Measurements from ENCODE around the gene AGXT2. TPM values are rescaled to one million over a fixed set of nuclear protein-coding genes. Genes with fewer than 3 reads are reported as not detected.

The AGXT2 gene
- total and polyA plus RNA-seq, 10 of the 15 experiments (the other 5 are each of a cell fraction or from before 2014, with no cell fraction given), result not detected

GRCh38 chr5:34970552-34970951 lies 77.2 kb downstream of the AGXT2 start:
- BruUV-seq (replicated peaks), result no TSS peak
- WGBS (ENCODE audit: insufficient coverage, insufficient replicate concordance, low lambda C conversion rate, missing lambda C conversion rate), result 25% methylated on average over 1 of the region's 1 CpG
- H3K4me2 ChIP-seq (ENCODE audit: control insufficient read depth, insufficient read depth), result no peak overlapping the region
- POLR2A ChIA-PET, result no interaction called here
- FAIRE-seq, result no peak
- SMC1A ChIA-PET (ENCODE audit: uncharacterized antibody, unreplicated experiment), result interaction anchor here (1.0 to 1.2 kb wide), 2 partner anchors 12 to 77 kb away, joined by 3 read pairs; partner anchors contain the start of gene AGXT2
- intact Hi-C loops (cut with micrococcal nuclease; ENCODE audit: unreplicated experiment) (no loop called here), in situ Hi-C loops (cut with MboI) (no loop called here)
- ATAC-seq, result peak; percentile 74
- H2AFZ ChIP-seq (ENCODE audit: control insufficient read depth, low read depth, low read length), result no peak overlapping the region
- H3K36me3 ChIP-seq (ENCODE audit: control insufficient read depth in 2 of 2, insufficient read depth in 2 of 2, low read length in 1 of 2), result no peaks in the 10 kb centered on the region; a peak in 1 of 4 replicates
- no peak overlapping the region for H3K9ac ChIP-seq (ENCODE audit: control insufficient read depth, insufficient read depth, low read length)
- H3K27ac ChIP-seq (ENCODE audit: control insufficient read depth, insufficient read depth), result no peak overlapping the region
- H4K20me1 ChIP-seq (ENCODE audit: control insufficient read depth, insufficient read depth), result no peaks in the 10 kb centered on the region
- H3K79me2 ChIP-seq (ENCODE audit: control insufficient read depth, insufficient read depth, low read length), result no peaks in the 10 kb centered on the region
- H3K27me3 ChIP-seq (replicated peaks in 1 of 2; ENCODE audit: control insufficient read depth in 2 of 2, insufficient read depth in 2 of 2, low read length in 1 of 2), result no peaks in the 10 kb centered on the region
- RAD21 ChIA-PET (ENCODE audit: unreplicated experiment), result no interaction called here
- CTCF ChIA-PET, result interaction anchor here (0.8 to 3.9 kb wide), 3 partner anchors 13 to 78 kb away, joined by 3 to 20 read pairs (median 6); no protein-coding TSS in a partner anchor
- no peaks in the 10 kb centered on the region; the same call in 2 of the 3 replicates for H3K9me3 ChIP-seq (replicated peaks; ENCODE audit: control insufficient read depth, insufficient read depth, low read length)
- DNase-seq (ENCODE audit: low read depth, low spot score), result no peak
- H3K4me1 ChIP-seq (ENCODE audit: control insufficient read depth, insufficient read depth, low read length), result no peaks in the 10 kb centered on the region
- no peak overlapping the region for H3K4me3 ChIP-seq
- TF ChIP-seq SP1 (IDR thresholded peaks at IDR 0.05; ENCODE audit: low read depth, low read length) (no peak), PML (IDR thresholded peaks at IDR 0.05; ENCODE audit: low read length) (no peak), NFIC (IDR thresholded peaks at IDR 0.05; ENCODE audit: low read depth, low read length) (0 out of 2 replicates have a peak, but pooled peaks have one; percentile 37), IRF4 (IDR thresholded peaks at IDR 0.05; ENCODE audit: low read depth, low read length) (no peak), CUX1 (IDR thresholded peaks at IDR 0.05; ENCODE audit: insufficient replicate concordance, low read depth, low read length) (no peak), IKZF1 (conservative IDR thresholded peaks at IDR 0.05) (peak; percentile 75), IKZF2 (IDR thresholded peaks at IDR 0.05) (peak; percentile 68 to 71), MEF2B (IDR thresholded peaks at IDR 0.05; ENCODE audit: partially characterized antibody, poor library complexity, severe bottlenecking) (peak; percentile 40), GATAD2B (conservative IDR thresholded peaks at IDR 0.05; ENCODE audit: low read depth) (0 out of 2 replicates have a peak, but pooled peaks have one; percentile 17), RELA (IDR thresholded peaks at IDR 0.05; ENCODE audit: borderline replicate concordance, partially characterized antibody) (peak; percentile 76), POU2F2 (IDR thresholded peaks at IDR 0.05; ENCODE audit: borderline replicate concordance, low read depth, low read length) (no peak), HDAC6 (IDR thresholded peaks at IDR 0.05; ENCODE audit: unreplicated experiment) (no peak), ZZZ3 (IDR thresholded peaks at IDR 0.05; ENCODE audit: control insufficient read depth, insufficient read length, low read depth) (no peak)
- TF ChIP-seq, protein P1, sequence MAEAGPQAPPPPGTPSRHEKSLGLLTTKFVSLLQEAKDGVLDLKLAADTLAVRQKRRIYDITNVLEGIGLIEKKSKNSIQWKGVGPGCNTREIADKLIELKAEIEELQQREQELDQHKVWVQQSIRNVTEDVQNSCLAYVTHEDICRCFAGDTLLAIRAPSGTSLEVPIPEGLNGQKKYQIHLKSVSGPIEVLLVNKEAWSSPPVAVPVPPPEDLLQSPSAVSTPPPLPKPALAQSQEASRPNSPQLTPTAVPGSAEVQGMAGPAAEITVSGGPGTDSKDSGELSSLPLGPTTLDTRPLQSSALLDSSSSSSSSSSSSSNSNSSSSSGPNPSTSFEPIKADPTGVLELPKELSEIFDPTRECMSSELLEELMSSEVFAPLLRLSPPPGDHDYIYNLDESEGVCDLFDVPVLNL (IDR thresholded peaks at IDR 0.05; ENCODE audit: low read depth, low read length), result no peak
- TF ChIP-seq, protein P2, sequence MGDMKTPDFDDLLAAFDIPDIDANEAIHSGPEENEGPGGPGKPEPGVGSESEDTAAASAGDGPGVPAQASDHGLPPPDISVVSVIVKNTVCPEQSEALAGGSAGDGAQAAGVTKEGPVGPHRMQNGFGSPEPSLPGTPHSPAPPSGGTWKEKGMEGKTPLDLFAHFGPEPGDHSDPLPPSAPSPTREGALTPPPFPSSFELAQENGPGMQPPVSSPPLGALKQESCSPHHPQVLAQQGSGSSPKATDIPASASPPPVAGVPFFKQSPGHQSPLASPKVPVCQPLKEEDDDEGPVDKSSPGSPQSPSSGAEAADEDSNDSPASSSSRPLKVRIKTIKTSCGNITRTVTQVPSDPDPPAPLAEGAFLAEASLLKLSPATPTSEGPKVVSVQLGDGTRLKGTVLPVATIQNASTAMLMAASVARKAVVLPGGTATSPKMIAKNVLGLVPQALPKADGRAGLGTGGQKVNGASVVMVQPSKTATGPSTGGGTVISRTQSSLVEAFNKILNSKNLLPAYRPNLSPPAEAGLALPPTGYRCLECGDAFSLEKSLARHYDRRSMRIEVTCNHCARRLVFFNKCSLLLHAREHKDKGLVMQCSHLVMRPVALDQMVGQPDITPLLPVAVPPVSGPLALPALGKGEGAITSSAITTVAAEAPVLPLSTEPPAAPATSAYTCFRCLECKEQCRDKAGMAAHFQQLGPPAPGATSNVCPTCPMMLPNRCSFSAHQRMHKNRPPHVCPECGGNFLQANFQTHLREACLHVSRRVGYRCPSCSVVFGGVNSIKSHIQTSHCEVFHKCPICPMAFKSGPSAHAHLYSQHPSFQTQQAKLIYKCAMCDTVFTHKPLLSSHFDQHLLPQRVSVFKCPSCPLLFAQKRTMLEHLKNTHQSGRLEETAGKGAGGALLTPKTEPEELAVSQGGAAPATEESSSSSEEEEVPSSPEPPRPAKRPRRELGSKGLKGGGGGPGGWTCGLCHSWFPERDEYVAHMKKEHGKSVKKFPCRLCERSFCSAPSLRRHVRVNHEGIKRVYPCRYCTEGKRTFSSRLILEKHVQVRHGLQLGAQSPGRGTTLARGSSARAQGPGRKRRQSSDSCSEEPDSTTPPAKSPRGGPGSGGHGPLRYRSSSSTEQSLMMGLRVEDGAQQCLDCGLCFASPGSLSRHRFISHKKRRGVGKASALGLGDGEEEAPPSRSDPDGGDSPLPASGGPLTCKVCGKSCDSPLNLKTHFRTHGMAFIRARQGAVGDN (IDR thresholded peaks at IDR 0.05), result no peak

Measured in GM12878 (cell line).